ENCODE data around the gene PUS10.
A peak's percentile ranks its signal among the peaks of the same experiment; 100 is the strongest.
"Not testable (repeated sequence)": the region's sequence is repeated elsewhere in the genome, so short reads cannot be mapped to it uniquely, and the experiment has no call there.

The PUS10 gene

DNA sequence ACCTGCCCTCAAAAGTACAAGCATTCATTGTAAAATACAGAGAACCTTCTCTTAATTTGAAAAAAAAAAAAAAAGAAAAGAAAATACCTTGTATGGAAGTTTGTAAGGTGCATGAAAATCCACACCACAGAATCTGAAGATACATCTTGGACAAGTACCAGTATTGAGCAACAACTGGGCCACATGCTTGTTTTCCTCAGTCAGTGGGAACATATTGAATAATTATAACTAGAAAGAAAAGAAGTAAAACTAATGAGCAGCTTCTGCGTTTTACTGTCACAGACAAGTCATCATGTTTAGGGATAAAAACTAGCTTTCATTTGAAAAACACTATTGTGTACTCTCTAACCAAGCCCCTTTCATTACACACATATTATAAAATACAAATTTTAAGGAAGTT lies 6.4 kb downstream of the PUS10 start:
- DNase-seq = no peak

DNA sequence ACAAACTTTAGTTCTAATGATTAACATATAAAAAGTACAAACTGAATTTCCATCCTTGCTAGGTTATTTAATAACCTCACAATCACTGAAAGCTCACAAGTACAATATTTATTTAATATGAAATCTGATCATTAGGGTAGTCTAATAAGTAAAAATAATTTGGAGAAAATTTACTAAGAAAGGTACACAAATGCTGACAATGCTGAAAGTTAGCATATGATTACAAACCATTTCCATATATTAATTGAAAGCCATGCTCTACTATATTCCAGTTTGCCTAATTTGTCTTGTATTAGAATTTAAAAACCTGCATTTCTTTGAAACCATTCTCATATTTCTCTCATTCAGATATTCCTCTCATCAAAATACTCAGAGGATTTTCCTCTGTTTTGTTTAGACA lies 8.7 kb downstream of the PUS10 start:
- no peak for DNase-seq

DNA sequence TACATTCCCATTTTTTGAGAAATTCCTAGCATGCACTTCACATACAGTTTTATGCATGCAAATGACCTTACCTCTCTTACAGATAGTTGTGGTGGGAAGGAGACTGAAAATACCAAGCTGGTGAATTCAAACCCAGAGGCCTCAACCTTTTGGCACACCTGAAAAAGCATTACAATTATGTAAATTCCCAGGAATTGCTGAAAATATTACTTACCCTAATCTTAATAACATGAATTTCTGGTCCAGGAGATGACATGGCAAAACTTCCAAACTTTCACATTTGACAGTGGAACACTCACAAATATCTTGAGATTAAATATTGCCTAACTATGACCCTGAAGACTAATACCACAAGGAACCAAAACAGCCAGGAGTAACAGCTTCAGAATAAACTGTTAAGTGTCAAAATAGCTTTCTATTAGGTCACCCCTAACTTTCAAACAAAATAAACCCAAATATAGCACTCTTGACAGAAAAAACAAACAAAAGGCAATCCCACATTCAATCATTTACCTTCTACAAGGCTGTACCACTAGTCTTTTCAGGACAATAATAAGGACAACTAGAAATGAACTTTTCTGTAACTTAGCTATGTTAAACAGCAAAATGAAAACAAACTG lies 11.5 kb downstream of the PUS10 start:
- DNase-seq = no peak

DNA sequence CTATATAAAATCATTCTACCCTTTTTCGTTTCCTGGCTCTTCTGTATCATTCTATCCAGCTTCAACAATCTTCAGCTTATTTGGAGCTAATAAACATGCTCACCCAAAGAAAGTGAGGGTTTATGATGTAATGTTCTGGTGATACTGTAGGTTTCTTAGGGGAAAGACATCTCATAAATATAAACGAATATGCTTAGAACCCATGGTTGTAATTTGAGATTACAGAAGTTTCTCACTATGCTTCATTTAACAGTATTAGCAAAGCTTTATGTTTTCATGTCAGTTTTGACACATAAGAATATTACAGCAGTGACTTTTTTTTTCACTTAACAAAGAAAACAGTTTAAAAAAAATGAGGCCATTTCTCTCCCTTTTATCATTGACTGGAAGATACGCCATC lies 12.3 kb downstream of the PUS10 start:
- no peak for DNase-seq

DNA sequence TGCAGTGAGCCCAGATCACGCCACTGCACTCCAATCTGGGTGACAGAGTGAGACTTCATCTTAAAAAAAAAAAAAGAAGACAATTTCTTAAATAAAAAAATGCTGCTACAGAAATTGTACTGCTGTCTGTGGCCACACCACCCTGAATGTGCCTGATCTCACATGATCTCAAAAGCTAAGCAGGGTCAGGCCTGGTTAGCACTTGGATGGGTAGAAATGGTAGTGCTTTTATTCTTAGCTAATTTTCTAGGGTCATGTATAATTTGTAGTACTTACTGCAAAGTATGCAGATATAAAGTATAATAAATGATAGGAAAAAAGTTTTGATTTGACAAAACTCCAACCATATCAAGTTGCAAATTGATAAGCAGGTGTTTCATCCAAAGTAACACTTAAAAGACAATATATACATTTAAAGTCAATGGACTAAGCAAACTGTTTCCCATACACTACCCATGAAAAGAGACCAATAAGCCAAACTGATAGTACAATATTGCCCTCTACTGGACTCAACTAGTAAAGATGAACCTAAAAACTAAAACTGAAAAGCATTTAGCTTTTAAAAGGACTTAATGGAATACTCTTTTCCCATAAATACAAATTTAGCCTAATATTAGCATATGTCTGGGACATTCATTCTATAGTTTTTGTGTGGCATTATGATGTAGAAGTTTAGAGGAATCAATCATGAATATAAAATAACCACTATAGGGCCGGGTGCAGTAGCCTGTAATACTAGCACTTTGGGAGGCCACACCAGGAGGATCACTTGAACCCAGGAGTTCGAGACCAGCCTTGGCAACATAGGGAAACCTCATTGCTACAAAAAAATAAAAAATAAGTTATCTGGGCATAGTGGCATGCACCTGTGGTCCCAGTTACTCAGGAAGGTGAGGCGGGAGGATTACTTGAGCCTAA lies 19.2 kb downstream of the PUS10 start:
- peak; percentile 86 for DNase-seq

DNA sequence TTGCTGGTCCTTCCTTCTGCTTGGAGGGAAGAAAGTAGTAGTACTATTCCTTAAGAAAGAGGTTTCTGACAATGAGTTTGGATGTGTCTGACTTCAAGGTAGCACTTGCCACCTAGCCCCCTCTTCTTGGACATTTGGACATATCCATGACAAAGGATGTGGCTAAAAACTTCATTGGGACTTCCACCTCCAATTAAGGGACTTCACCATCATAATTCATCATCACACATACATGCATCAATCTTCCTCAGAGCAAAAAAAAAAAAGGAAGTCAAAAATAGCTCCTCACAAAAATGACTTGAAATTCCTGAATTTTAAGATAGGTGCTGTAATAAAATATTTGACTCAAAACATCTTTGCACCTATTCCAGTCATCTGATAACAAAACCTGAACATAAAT lies 23.9 kb downstream of the PUS10 start:
- no peak for DNase-seq

DNA sequence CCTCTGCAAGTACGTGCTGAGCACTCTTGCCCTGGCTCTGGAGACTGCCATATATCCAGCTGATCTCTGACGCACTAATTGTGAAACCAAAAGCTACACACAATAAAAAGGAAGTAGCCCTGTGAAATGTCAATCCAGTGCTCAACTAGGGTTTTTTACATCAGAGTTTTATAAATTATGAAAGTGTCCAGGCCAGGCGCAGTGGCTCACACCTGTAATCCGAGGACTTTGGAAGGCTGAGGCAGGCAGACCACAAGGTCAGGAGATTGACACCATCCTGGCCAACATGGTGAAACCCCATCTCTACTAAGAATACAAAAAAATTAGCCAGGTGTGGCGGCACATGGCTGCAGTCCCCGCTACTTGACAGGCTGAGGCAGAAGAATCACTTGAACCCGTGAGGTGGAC lies 25.1 kb downstream of the PUS10 start:
- peak; percentile 51 for DNase-seq

DNA sequence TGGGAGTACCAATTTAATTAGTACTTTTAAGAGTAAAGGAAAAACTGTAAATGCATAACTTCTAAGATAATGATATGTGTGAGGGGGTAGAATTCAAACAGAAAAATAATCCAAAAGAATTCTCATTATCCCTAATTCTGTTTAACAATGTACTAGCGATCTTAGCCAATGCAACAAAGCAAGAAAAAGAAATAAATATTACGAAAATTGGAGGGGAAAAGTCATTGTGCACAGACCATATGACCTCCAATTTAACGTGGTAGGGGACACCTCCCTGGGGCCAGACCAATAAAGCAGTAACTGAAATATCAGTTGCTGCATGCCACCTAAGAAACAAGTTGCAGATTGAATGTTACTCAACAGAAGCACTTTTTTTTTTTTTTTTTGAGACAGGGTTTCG lies 26.4 kb downstream of the PUS10 start:
- no peak for DNase-seq

DNA sequence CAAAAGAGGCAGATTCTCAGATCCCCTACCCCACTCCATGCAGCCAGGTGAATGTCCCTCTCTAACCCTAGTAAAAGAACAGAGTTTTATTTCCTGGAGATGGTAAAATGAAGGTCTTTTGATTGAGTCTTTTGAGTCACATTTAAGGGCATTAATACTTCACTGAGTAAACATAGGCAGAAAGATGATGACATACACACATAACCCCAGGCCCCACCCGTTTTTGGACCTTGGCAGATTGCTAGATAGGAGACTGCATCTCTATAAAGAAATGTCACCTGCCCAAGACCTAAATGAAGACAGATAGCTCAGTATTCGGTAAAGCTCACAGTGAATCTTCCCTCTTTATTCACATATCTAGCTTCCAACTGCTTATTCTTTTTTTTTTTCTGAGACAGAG lies 28.8 kb downstream of the PUS10 start:
- no peak for DNase-seq

DNA sequence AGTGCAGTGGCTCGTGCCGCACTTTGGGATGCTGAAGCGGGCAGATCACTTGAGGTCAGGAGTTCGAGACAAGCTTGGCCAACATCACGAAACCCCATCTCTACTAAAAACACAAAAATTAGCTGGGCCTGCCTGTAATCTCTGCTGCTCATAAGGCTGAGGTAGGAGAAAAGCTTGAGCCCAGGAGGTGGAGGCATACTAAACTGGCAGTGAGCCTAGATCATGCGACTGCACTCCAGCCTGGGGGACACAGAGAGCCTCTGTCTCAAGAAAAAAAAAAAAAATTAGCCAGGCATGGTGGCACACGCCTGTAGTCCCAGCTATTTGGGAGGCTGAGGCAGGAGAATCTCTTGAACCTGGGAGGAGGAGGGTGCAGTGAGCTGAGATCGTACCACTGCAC lies 30.4 kb downstream of the PUS10 start:
- DNase-seq = not testable (repeated sequence)

DNA sequence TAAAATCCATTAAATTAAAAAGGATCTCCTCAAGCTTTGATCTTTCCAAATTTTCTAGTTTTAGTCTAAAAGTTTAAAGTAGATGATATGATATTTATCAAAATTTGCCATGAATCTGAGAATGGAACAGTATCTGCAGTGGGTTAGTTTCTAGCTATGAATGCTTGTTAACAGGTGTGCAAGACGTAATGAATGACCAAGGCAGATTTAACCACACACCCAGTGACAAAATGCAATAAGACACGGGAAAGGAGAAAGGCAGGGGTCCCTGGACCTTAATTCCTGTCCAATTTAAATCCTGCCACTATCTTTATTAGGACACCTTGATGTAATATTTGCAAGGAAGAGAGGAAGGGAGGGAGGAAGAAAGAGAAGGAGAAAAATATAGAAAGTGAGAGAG lies 31.0 kb downstream of the PUS10 start:
- DNase-seq = no peak

DNA sequence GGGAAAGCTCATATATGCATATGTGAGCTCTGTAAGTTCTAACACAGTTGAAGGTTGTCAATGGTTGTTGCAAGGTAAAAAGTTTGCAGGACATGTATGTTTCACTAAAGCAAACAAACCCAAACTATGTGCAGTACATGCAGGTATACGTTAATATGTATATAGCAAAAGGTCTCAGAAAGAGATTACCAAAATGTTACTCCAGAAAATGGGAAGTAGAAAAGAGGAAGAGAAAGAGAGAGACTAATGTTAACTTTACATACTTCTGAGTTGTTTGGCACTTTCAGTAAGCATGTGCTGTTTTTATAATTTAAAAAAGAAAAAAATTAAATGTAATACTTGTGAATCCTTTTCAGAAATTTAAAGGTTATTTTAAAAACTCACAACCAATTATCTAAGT lies 33.3 kb downstream of the PUS10 start:
- no peak for DNase-seq

DNA sequence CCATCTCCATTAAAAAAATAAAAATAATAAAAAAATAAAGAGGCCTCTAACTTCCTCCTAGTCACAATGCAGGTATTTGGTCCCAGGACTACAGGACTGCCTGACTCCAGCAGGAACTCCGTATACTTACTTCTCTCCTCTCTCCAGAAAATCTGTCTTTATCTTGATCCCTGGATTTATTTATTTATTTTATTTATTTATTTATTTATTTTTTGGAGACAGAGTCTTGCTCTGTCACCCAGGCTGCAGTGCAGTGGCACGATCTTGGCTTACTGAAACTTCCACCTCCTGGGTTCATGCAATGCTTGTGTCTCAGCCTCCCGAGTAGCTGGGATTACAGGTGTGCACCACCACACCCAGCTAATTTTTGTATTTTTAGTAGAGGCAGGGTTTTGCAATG lies 36.0 kb downstream of the PUS10 start:
- DNase-seq = not testable (repeated sequence)

DNA sequence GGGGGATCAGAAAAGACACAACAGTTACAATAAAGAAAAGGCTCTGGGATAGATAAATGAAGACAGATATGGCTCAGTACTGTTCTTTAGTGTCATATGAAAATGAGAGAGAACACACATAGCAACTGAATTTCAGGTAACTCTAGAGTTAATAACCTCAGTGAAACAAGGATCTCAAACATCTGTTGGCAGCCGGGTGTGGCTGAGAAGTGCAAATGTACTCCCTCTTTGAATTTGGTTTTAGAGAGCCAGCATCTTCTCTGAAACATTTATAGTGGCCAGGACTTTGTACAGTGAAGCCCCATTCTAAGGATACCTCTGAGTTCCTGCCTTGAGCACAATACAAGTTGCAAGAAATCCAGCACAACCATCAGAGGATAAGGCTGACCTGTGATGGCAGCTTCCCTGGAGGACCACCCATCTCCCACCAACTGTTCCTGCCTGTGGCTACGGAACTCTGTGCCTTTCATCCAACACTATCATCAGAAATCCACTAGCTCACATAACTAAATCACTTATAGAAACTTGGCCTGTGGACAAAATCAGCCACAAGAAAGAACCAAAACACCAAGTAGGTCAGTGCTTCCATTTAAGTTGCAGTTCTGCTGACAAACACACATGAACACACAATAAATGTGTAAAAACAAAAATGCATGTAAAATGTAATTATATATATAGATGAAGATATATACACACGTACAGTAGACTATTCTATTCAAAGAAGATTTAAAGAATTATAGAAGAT lies 37.8 kb downstream of the PUS10 start:
- DNase-seq = no peak

DNA sequence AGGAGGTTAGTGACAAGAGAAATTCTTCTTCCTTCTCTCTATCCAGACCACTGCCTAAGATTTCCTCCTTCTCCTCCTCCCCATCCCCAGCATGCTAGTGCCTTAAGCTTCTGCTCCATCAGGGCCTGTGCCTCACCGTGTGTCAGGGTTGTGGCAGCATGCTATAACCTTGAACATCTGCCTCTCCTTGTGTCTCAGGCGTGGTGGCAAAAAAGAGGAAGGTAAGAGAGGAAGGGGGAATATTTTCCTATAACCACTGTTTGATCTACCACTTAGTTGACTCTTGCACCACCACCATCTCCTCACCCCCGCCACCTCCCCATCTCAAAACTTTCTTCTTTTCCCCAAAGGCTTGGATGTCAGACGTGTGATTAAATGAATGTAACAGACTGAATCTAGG lies 38.8 kb downstream of the PUS10 start:
- no peak for DNase-seq

DNA sequence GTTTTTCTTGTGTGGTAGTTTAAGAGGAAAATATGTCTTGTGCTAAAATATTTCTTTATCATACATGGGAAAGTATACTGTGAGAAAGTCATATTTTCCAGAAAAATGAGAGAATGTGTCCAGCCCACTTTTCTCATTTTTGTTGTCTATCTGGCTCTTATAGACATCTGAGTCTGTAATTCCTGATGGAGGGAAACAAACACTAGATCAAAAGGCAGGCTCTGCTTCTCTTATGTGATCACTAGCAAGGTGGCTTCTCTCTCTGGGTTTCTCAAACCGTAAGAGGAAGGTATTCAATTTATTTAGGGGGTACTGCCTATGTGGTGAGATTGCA lies 40.5 kb downstream of the PUS10 start:
- DNase-seq = no peak

DNA sequence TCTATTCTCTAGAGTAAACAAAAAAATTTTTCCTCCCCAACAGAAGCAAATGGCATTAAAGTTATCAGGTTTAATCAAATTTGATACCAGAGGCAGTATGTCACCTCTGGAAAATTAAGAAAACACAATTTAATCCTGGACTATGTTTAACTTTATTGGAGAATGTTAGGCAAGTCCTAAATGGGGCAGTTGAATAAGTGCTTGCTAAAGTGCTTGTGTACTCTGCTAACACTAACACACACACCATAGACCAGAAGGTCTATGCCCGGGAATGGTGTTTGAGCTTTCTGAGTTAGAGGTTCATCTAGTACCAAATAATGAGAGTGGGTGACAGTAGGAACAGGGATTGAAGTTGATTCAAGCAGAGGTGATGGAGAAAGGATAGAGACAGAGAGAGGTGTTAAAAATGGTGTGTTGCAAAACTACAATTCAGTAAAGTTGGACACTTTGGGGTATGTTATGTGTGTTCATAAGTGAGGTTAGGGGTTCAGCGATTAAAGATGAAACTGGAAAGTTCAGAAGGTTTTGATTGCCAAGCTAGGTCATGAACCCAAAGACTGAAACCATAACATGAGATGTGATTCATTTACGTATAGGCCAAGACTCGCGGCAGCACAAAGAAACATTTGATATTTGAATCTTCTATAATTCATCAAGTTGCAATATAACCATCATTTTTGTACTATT lies 41.0 kb downstream of the PUS10 start:
- no peak for DNase-seq

DNA sequence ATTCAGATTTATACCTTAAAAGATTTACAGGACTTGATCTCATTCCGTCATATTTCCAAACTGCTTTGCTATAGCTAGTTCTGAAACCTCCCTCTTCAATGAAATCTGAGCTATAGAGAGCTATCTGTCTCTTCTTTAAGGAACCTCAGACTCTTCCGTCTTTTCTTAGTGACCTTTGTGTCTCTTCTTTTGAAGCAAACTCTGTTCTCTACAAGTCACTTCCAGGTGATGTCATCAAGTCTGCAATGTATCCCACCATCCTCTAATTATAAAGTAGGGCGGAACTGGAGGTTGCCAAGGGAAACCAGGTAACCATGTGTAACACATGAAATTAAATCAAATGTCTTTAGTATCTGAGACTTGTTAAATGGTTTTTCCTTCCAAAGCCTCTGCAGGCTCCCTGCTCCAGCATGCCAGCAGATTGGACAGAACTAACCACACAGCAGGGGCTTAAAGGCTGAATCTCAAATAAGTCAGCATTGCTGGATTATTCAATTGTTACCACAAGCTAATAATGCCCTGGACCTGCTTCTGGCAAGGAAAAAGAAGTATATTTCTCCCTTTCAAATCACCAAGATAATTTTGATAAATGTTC lies 41.7 kb downstream of the PUS10 start:
- no peak for DNase-seq

DNA sequence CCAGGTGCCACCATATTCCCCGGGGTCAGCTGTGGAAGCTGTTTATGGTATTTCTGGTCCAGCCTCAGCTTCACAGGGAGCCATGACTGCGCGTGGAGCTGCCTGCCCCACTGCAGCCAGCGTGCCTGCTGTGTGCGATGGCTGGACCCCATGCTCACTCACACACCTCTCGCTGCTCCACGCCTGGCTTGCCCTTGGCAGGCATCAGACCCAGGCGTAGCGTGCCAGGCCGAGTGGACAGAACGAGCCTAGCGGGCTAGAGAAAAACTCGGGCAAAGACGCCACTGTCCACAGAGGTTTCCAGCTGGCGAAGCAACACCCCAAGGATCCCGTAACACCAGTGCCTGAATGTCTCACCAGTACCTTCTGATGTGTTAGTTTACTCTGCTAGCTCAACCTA lies 43.4 kb downstream of the PUS10 start:
- DNase-seq = no peak

DNA sequence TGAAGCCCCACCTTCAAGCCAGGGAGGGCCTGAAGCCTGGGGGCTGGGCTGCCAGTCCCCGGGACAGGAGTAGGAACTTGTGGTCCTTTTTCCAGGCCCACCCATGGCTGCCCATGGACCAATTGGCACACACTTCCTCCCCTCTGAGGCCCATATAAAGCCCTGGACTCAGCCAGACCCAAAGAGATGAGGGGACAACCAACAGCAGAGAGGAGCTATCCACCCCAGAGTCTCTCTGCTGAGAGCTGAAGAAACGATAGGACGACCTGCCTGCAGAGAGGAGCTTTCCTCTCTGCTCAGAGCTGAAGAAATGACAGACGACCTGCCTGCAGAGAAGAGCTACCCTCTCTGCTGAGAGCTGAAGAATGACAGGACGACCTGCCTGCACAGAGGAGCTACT lies 44.4 kb downstream of the PUS10 start:
- no peak for DNase-seq

DNA sequence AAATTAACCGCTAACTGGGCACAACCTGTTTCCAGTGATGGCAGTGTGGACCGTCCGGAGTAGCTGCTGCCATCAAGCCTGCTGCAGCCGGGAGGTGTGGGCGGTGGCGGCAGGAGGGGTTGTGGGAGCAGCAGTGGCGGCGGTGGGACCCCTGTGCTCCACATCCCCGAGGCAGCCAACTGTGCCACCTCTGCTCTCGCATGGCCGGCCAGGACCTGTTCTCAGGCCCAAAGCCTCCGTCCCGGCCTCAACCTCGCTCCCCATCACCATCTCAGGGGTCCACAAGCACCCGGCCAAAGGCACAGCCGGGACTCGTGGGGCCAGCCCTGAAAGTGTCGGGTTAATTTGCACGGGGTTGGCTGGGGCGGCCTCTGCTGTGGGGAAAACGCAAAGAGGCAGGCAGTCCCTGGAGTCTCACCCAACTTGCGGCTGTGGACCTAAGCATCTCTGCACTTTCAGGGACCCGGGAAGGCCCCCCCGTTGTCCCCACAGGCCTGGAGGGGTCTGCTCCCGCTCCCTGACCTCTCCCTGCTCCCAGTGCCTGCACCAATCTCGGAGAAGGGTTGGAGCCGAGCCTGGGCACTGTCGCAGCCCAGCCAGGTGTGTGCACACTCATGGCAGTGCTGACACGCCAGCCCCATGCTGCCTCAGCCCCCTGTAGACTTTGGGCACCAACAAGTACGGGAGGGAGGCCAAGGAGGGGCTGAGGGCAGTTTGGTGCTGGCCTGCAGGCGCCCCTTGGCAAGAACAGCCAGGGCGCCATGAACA lies 45.0 kb downstream of the PUS10 start:
- no peak for DNase-seq

Data from hematopoietic multipotent progenitor cell treated with erythropoietin and hydrocortisone succinate and interleukin-3 and kit ligand, for 6 days (in vitro differentiated cells).